Tibial artery (tissue), 4 donors: ENCODE data around the gene FERMT3.

Source experiments
- DNase-seq, 2 donors: peaks; one replicate each; pipeline ENCODE4 v3.0.0-alpha.2; 2019
- H3K27ac ChIP-seq, 2 donors: fragments of 200-600 bp; sonication (generic) in 1 of 2; 1 replicate in 1 of 2; 2 replicates in 1 of 2; pipeline ENCODE4 v1.5.1; 2018 to 2019; ENCODE audit warnings: mild to moderate bottlenecking in 1 of 2
- H3K27me3 ChIP-seq, 2 donors: fragments of 200-600 bp; sonication (generic) in 1 of 2; one replicate each; pipeline versions ENCODE4 v1.5.1 to v1.6.0; 2016 to 2019
- H3K36me3 ChIP-seq, 3 donors: fragments of 200-600 bp; sonication (generic) in 2 of 3; one replicate each; pipeline ENCODE4 v1.5.1; 2016 to 2019; ENCODE audit warnings: mild to moderate bottlenecking in 2 of 3
- H3K4me1 ChIP-seq, 4 donors: fragments of 200-600 bp; sonication (generic) in 2 of 4; 1 replicate in 3 of 4; 2 replicates in 1 of 4; pipeline ENCODE4 v1.5.1; 2016 to 2019
- H3K4me3 ChIP-seq, 2 donors: fragments of 200-600 bp; sonication (generic) in 1 of 2; 1 replicate in 1 of 2; 2 replicates in 1 of 2; pipeline ENCODE4 v1.5.1; 2018 to 2019; ENCODE audit warnings: mild to moderate bottlenecking in 2 of 2
- H3K9me3 ChIP-seq, 3 donors: fragments of 200-600 bp; sonication (generic) in 1 of 3; one replicate each; pipeline ENCODE4 v1.5.1; 2016 to 2019
- intact Hi-C: fragments of 100-400 bp; cut with DNase I; formaldehyde crosslinking; loops from one replicate; pipeline ENCODE4 v1.15.0; 2023; ENCODE audit warnings: low total_unique reads
- TF ChIP-seq, protein P1 (sequence below), 2 experiments: fragments of 200-600 bp in 1 of 2; fragments of 450-650 bp in 1 of 2; IDR thresholded peaks; one replicate each; pipeline ENCODE4 v1.5.1; 2017 to 2019; ENCODE audit warnings: antibody characterized with exemption in 2 of 2, mild to moderate bottlenecking in 1 of 2, moderate library complexity in 1 of 2

Gene FERMT3

DNA sequence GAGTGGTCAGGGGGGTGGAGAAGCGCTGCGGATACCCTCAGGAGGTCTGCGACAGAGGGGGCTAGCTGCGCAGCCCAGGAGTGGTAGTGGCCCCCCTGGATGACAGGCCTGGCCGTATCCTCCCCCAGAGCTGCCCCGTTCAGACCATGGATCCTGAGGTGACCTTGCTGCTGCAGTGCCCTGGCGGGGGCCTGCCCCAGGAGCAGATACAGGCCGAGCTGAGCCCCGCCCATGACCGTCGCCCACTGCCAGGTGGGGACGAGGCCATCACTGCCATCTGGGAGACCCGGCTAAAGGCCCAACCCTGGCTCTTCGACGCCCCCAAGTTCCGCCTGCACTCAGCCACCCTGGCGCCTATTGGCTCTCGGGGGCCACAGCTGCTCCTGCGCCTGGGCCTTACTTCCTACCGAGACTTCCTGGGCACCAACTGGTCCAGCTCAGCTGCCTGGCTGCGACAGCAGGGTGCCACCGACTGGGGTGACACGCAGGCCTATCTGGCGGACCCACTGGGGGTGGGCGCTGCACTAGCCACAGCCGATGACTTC, 20.1 kb downstream of the FERMT3 start:
- peaks cover 0 to 50% (median 40%) of the 10 kb centered on the region in 4 donors for H3K4me1 ChIP-seq
- peak in 1 of 2 donors; percentile 54 for DNase-seq

DNA sequence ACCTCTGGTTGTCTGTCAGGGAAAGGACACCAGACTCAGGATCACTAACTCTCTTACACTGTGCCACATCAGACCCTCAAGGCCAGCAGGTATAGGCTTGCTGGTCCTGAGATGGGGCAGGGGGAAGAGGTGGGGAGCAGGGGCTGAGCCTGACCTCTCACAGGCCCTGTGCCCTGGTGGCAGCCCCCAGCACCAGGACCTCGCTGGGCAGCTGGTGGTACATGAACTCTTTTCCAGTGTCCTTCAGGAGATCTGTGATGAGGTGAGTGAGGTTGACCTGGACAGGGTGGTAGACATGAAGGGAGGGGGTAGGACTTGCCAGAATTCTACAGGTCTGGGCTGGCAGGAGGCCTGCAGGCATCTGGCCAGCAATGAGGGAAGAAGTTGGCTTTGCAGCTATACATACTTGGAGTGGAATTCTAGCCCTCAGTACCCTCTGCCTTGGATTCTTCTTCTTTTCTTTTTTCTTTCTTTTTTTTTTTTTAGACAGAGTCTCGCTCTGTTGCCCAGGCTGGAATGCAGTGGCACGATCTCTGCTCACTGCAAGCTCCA, 21.0 kb downstream of the FERMT3 start:
- DNase-seq: no peak
- Histone ChIP-seq H3K27me3 (no peaks in the 10 kb centered on the region), H3K27ac (peak overlapping the region; percentile 81 to 95), H3K36me3 (peaks cover 0 to 8% (median 7%) of the 10 kb centered on the region in 3 donors), H3K9me3 (no peaks in the 10 kb centered on the region), H3K4me3 (peak overlapping the region; percentile 86 to 88), H3K4me1 (peaks cover 0 to 56% (median 48%) of the 10 kb centered on the region in 4 donors)
- intact Hi-C loops: loop anchor here (5.0 kb wide), 1 partner anchor 40 kb away; the partner anchor contains the start of gene STIP1
- TF ChIP-seq, protein P1, sequence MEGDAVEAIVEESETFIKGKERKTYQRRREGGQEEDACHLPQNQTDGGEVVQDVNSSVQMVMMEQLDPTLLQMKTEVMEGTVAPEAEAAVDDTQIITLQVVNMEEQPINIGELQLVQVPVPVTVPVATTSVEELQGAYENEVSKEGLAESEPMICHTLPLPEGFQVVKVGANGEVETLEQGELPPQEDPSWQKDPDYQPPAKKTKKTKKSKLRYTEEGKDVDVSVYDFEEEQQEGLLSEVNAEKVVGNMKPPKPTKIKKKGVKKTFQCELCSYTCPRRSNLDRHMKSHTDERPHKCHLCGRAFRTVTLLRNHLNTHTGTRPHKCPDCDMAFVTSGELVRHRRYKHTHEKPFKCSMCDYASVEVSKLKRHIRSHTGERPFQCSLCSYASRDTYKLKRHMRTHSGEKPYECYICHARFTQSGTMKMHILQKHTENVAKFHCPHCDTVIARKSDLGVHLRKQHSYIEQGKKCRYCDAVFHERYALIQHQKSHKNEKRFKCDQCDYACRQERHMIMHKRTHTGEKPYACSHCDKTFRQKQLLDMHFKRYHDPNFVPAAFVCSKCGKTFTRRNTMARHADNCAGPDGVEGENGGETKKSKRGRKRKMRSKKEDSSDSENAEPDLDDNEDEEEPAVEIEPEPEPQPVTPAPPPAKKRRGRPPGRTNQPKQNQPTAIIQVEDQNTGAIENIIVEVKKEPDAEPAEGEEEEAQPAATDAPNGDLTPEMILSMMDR (IDR thresholded peaks at IDR 0.05): no peak

More for the DNA sequence above, 20.1 kb downstream of the FERMT3 start:
- no peaks in the 10 kb centered on the region for H3K9me3 ChIP-seq
- H3K27me3 ChIP-seq: no peaks in the 10 kb centered on the region
- H3K36me3 ChIP-seq: peaks cover 0 to 8% (median 7%) of the 10 kb centered on the region in 3 donors
- TF ChIP-seq, protein P1 (IDR thresholded peaks at IDR 0.05): no peak
- intact Hi-C loops: loop anchor here (5.0 kb wide), 1 partner anchor 39 kb away; the partner anchor contains the start of gene STIP1
- H3K27ac ChIP-seq: peak overlapping the region; percentile 81 to 95
- peak overlapping the region; percentile 86 to 88 for H3K4me3 ChIP-seq

DNA sequence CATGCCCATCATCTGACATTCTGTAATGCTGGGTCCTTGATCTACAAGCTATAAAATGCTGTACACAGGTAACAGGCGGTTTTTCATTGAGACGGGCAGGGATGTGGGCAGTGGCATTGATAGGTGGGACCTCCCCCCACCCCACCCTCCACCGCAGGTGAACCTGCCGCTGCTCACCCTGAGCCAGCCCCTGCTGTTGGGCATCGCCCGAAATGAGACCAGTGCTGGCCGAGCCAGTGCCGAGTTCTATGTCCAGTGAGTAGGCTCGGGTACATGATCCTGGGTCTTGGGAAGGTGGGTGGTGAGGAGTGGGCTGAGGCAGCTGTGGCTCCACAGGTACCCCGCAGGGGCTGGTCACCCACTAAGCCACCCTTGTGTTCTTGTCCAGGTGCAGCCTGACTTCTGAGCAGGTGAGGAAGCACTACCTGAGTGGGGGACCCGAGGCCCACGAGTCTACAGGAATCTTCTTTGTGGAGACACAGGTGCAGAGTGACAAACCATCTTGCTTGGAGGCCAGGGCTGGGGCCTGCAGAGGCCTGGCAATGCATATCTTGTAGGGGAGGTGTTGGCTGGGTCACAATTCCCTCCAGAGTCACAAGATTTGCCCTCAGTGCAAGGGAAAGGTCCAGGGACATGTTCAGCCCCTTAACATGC, 22.7 kb downstream of the FERMT3 start:
- Histone ChIP-seq H3K9me3 (no peaks in the 10 kb centered on the region), H3K4me1 (peaks cover 0 to 68% (median 58%) of the 10 kb centered on the region in 4 donors), H3K4me3 (peak overlapping the region in 1 of 2 donors; percentile 82), H3K27ac (peak overlapping the region; percentile 88 to 92), H3K36me3 (no peaks in the 10 kb centered on the region), H3K27me3 (no peaks in the 10 kb centered on the region)
- TF ChIP-seq, protein P1 (IDR thresholded peaks at IDR 0.05): no peak
- DNase-seq: no peak
- intact Hi-C loops: loop anchor here (5.0 kb wide), 1 partner anchor 42 kb away; the partner anchor contains the start of gene STIP1

DNA sequence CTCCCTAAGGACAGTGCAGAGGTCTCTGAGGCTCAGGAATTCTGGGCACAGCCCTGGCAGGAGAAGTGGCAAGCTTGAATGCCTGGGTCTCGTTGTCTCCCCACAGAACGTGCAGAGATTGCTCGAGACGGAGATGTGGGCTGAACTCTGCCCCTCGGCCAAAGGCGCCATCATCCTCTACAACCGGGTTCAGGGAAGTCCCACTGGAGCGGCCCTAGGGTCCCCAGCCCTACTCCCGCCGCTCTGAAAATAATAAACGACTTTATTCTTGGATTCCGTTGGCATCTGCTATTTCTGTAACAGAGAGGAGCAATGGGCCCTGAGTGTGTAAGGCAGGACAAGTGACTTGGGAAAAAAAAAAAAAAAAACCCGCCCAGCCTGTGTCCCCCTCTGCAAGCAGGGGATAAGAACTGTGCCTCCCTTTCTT, 23.2 kb downstream of the FERMT3 start:
- TF ChIP-seq, protein P1 (IDR thresholded peaks at IDR 0.05): no peak
- DNase-seq: no peak
- intact Hi-C loops: loop anchor here (5.0 kb wide), 1 partner anchor 42 kb away; the partner anchor contains the start of gene STIP1
- Histone ChIP-seq H3K9me3 (no peaks in the 10 kb centered on the region), H3K4me3 (peak overlapping the region; percentile 58 to 82), H3K36me3 (no peaks in the 10 kb centered on the region), H3K4me1 (peaks cover 0 to 68% (median 55%) of the 10 kb centered on the region in 4 donors), H3K27me3 (no peaks in the 10 kb centered on the region), H3K27ac (peak overlapping the region; percentile 88 to 92)

DNA sequence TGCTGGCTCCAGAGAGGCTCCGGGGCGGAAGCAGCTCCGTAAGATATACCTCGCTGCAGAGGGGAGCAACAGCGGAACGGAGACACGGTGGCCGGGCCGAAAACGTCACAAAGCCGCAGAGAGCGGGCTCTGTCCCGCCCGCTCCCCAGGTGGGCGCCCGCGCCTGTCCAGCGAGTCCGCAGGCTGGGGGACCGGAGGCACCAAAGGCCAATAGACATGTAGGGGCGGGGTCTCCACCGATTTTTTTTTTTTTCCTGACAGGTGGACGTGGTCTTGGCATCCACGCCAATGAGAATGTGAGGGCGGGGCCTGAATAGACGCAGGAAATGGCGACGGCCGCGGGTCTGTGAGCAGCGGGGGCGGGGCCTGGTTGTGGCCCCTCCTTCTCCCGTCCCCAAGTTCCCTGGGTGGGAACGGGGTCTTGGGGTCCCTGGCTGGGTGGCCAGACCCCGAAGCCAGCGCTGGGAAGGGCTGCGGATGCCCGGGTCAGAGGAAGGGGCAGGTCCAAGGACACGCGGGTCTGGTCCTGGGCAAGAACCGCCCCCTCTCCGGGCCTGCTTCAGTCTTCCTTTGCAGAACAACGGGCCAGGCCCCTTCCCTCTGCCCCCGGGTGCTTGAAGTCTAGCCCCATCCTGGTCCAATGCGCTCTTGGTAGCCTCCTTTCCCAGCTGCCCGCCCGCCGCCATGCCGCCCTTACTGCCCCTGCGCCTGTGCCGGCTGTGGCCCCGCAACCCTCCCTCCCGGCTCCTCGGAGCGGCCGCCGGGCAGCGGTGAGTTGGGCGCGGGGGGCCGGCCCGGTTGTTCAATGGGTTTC, 23.9 kb downstream of the FERMT3 start, which contains the start of gene DNAJC4:
TSS of gene DNAJC4 (plus strand) at position 378 of the 814 bp plus-strand sequence. CDS start at position 685, 307 bp downstream.
- Histone ChIP-seq H3K4me3 (peak within 1 kb of the TSS; percentile 58 to 82), H3K4me1 (peaks cover 1 to 69% (median 55%) of the 10 kb centered on the region in 4 donors), H3K9me3 (no peaks in the 10 kb centered on the region), H3K36me3 (no peaks in the 10 kb centered on the region), H3K27ac (peak within 1 kb of the TSS; percentile 88 to 92), H3K27me3 (no peaks in the 10 kb centered on the region)
- intact Hi-C loops: no loop called here
- peak; percentile 94 to 96 for DNase-seq
- TF ChIP-seq, protein P1 (IDR thresholded peaks at IDR 0.05): no peak
